ENCODE measurements around the gene ISYNA1. TPM values are rescaled to one million over a fixed set of nuclear protein-coding genes. Genes with fewer than 3 reads are reported as not detected.

Gene ISYNA1
- total and polyA plus RNA-seq, 2 of the 8 experiments (the other 6 are each of a cell fraction or from before 2014, with no cell fraction given), result 207 to 264 TPM

DNA sequence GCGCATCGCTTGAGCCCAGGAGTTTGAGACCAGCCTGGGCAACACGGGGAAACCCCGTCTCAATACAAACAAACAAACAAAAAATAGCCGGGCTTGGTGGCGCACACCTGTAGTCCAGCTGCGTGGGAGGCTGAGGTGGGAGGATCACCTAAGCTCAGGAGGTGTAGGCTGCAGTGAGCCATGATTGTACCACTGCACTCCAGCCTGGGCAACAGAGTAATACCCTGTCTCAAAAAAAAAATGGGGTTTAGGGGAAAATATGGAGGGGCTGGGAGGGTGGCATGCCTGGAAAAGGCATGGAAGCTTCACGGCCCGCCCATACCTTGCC, 1.9 kb upstream of the ISYNA1 start:
- Histone ChIP-seq H2BK5ac (ENCODE audit: low read depth, low read length) (0 out of 2 replicates have a peak overlapping the region, but pooled peaks have one; percentile 30), H3K4me2 (ENCODE audit: insufficient read depth in 1 of 2, low read depth in 2 of 2, low read length in 2 of 2) (peak overlapping the region in 1 of 2 experiments; percentile 75; a peak in 1 of 4 replicates), H3K9ac (replicated peaks in 1 of 4; ENCODE audit: extremely low read depth in 1 of 4, low read depth in 3 of 4, low read length in 3 of 4) (no peak overlapping the region), H3K27ac (ENCODE audit: low read depth, low read length) (no peak overlapping the region), H3K79me1 (ENCODE audit: low read depth, low read length) (no peaks in the 10 kb centered on the region; the same call in 1 of the 2 replicates), H4K5ac (ENCODE audit: insufficient read length, low read depth, low read length) (no peak overlapping the region), H2BK20ac (ENCODE audit: low read length) (no peak overlapping the region), H3K9me3 (ENCODE audit: insufficient read depth in 2 of 2, low read depth in 1 of 2, low read length in 1 of 2) (no peaks in the 10 kb centered on the region), H3K27me3 (replicated peaks in 1 of 4; ENCODE audit: control insufficient read depth in 3 of 4, extremely low read depth in 1 of 4, insufficient read depth in 3 of 4, low read length in 3 of 4) (no peaks in the 10 kb centered on the region), H2BK12ac (ENCODE audit: low read depth, low read length) (peak overlapping the region; percentile 87; the same call in 1 of the 2 replicates), H2AK5ac (ENCODE audit: low read depth, low read length) (no peak overlapping the region), H4K20me1 (replicated peaks in 1 of 2; ENCODE audit: control insufficient read depth in 1 of 2, insufficient read depth in 2 of 2, low read length in 2 of 2) (peaks cover 0 to 23% of the 10 kb centered on the region in 2 experiments), H3K36me3 (ENCODE audit: control insufficient read depth in 2 of 4, insufficient read depth in 4 of 4, low read length in 3 of 4) (peaks cover 2 to 17% (median 8%) of the 10 kb centered on the region in 4 experiments; a peak in 4 of 8 replicates), H3K23ac (ENCODE audit: insufficient read length) (no peak overlapping the region), H2BK120ac (replicated peaks; ENCODE audit: low read depth, low read length) (no peak overlapping the region), H2BK15ac (ENCODE audit: low read length) (peak overlapping the region; percentile 61; the same call in 1 of the 2 replicates), H3K4me3 (ENCODE audit: extremely low read depth in 1 of 4, insufficient read depth in 2 of 4, low read depth in 3 of 4, low read length in 4 of 4) (no peak overlapping the region), H2AFZ (ENCODE audit: low read length) (no peak overlapping the region), H4K91ac (replicated peaks; ENCODE audit: insufficient read length, low read length) (no peak overlapping the region), H3K4me1 (replicated peaks in 1 of 4; ENCODE audit: control insufficient read depth in 3 of 4, insufficient read depth in 4 of 4, low read length in 3 of 4) (peaks cover 5 to 24% (median 18%) of the 10 kb centered on the region in 4 experiments), H3K18ac (ENCODE audit: extremely low read depth, low read length) (no peak overlapping the region), H3K79me2 (ENCODE audit: control insufficient read depth in 1 of 2, insufficient read depth in 2 of 2, low read length in 2 of 2) (no peaks in the 10 kb centered on the region), H3K23me2 (ENCODE audit: low read depth, low read length) (peaks cover 16% of the 10 kb centered on the region; the same call in 1 of the 2 replicates), H3K4ac (replicated peaks; ENCODE audit: insufficient read length, low read depth, low read length) (no peak overlapping the region), H3K56ac (replicated peaks; ENCODE audit: insufficient read length, low read depth, low read length) (no peak overlapping the region), H3K14ac (ENCODE audit: insufficient read length) (no peak overlapping the region), H4K8ac (ENCODE audit: extremely low read depth, insufficient read depth, low read length) (no peak overlapping the region)
- ChIA-PET CTCF (ENCODE audit: partially characterized antibody) (interaction anchor here (0.6 to 2.4 kb wide), 15 partner anchors 7 to 123 kb away, joined by 3 to 8 read pairs (median 3); partner anchors contain the start of gene SSBP4), POLR2A (ENCODE audit: partially characterized antibody) (interaction anchor here (0.6 to 3.4 kb wide), 16 partner anchors 8 to 940 kb away, joined by 3 to 19 read pairs (median 4); partner anchors contain the start of genes JUND, SSBP4 and UBA52)
- TF ChIP-seq RBBP5 (IDR thresholded peaks at IDR 0.05; ENCODE audit: borderline replicate concordance, low read depth, low read length) (no peak), JUN (IDR thresholded peaks at IDR 0.05; ENCODE audit: low read depth, low read length) (no peak), EZH2 (IDR thresholded peaks at IDR 0.05; ENCODE audit: low read depth, low read length, severe bottlenecking) (no peak), PHF8 (conservative IDR thresholded peaks at IDR 0.05; ENCODE audit: low read depth, low read length) (no peak), CBX8 (IDR thresholded peaks at IDR 0.05; ENCODE audit: borderline replicate concordance, low read depth, low read length) (no peak), CHD2 (IDR thresholded peaks at IDR 0.05; ENCODE audit: low read length) (no peak), NRF1 (IDR thresholded peaks at IDR 0.05; ENCODE audit: low read depth, low read length) (no peak)
- TF ChIP-seq, protein P1, sequence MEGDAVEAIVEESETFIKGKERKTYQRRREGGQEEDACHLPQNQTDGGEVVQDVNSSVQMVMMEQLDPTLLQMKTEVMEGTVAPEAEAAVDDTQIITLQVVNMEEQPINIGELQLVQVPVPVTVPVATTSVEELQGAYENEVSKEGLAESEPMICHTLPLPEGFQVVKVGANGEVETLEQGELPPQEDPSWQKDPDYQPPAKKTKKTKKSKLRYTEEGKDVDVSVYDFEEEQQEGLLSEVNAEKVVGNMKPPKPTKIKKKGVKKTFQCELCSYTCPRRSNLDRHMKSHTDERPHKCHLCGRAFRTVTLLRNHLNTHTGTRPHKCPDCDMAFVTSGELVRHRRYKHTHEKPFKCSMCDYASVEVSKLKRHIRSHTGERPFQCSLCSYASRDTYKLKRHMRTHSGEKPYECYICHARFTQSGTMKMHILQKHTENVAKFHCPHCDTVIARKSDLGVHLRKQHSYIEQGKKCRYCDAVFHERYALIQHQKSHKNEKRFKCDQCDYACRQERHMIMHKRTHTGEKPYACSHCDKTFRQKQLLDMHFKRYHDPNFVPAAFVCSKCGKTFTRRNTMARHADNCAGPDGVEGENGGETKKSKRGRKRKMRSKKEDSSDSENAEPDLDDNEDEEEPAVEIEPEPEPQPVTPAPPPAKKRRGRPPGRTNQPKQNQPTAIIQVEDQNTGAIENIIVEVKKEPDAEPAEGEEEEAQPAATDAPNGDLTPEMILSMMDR (IDR thresholded peaks at IDR 0.05; ENCODE audit: control extremely low read depth in 1 of 3, insufficient read depth in 1 of 3, low read depth in 1 of 3, low read length in 3 of 3), result no peak
- FAIRE-seq (no peak), DNase-seq (ENCODE audit: low read depth in 1 of 2, low spot score in 2 of 2) (no peak)
- WGBS, 2 experiments (ENCODE audit: extremely low coverage in 1 of 2, insufficient coverage in 1 of 2, insufficient read length in 1 of 2, insufficient replicate concordance in 2 of 2, low coverage in 1 of 2, low lambda C conversion rate in 2 of 2, missing lambda C conversion rate in 1 of 2), result 91% methylated on average over 9 of the region's 9 CpGs; no CpG with 5 or more reads in 1 of the 2 experiments
